HG03066 (cell line): ENCODE data around the gene RACGAP1.

Experiments used
- ATAC-seq: cut with Tn5 transposase; IDR thresholded peaks from one replicate; pipeline ENCODE4 v1.9.1; 2021; ENCODE audit warnings: low read depth; ENCODE audit not compliant: unreplicated experiment

RACGAP1 gene

DNA sequence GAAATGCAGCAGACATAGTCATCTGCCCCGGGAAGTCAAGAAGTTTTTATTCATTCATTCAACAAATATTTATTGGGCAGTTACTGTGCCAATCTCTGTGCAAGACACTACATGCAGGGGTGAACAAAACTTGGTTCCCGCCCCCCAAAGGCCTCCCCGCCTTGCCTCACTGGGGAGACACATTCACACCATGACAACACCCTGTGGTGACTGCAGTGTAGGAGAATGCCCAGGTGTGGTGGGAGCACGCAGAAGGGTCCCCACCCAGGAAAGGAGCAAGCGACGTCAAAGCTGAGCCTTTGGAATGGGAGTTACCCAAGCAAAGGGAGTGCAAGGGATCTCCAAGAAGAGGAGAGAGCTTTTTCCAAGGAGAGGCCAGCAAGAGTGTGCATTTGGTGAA, 54.2 kb downstream of the RACGAP1 start:
- no peak for ATAC-seq

DNA sequence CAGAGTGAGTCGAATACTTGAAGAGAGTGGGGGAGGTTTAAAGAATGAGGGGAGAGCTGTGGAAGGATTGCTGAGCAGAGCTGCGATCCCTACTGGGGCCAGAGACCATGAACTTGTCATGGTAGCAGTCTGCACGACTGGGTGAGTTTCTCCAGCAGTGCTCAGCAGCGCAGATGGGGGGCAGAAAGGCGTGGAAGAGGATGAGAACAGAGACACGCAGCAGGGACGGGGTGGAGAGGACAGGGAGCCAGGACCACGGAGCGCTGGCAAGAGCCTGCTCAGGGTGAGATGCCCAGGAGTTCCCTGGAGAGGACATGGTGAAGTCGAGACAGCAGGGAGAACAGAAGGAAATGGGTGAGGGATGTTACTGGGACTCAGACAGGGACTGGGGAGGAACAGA, 54.6 kb downstream of the RACGAP1 start:
- no peak for ATAC-seq

DNA sequence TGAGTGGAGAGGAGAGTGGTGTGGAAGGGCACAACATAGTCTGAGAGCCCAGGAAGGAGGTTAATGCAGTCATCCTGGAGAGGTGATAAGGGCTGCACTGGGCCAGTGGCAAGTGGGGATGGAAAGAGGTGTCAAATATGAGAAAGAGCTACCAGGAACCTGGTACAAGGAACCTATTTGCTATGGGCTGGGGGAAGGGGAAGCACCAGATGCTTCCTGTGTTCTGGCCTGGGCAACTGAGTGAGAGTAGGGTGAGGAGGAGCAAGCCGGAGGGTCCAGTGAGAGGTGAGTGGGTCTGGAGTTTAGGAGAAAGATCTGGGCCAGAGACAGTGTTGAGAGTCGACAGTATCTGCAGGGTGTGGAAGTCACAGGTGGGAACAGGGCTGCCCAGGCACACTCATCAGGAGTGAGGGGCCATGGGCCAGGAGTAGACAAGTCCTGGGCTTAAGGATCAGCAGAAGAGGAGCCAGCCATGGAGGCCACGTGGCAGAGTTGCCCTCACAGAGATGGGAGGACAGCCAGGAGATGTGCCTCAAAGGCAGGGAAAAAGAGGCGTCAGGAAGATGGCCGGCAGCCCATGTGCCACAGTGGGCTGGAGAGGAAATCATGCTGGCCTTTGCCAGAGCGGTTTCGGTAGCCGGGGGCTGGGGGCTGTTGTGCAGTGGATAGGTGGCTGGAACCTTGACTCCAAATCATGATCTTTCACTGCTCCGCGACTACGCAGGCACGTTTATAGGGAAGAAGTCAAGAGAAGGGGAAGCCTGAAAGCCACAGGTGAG, 55.5 kb downstream of the RACGAP1 start:
- ATAC-seq: no peak

DNA sequence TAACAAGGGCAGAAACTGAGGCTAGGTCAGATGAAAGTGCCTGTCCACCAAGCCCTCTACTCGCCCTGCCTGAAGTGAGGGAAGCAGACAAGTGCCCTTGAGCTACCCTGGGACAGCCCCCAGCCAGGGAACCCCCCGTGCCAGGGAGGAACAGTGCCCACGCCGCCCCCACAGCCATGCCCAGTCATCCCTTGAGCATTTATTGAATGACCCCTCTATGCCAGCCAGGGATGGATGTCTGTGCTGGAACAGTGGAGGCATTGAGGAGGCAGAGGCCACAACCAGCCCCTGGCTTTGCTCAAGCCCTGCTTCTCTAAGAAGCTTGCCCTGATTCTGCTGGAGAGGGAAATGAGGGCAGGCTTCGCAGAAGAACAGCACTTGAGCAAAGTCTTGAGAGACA, 56.3 kb downstream of the RACGAP1 start:
- ATAC-seq: no peak

DNA sequence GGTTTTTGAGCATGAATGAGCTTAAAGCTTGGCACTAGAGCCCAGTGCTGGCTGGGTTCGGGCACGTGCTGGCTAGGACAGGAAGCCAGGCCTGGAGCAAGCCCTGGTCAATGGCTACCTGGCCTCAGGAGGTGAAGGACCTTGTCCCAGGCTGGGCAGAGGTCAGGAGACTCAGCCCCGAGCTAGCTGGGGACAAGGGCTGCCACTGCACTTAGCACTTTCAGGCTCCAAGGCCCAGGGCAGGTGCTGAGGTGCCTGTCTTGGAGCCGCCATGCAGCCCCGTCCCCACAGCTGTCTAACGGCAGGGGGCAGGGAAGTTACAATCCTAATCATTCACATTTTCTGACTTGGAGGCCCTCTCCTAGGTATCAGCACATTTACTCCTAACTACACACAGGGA, 56.8 kb downstream of the RACGAP1 start:
- no peak for ATAC-seq

DNA sequence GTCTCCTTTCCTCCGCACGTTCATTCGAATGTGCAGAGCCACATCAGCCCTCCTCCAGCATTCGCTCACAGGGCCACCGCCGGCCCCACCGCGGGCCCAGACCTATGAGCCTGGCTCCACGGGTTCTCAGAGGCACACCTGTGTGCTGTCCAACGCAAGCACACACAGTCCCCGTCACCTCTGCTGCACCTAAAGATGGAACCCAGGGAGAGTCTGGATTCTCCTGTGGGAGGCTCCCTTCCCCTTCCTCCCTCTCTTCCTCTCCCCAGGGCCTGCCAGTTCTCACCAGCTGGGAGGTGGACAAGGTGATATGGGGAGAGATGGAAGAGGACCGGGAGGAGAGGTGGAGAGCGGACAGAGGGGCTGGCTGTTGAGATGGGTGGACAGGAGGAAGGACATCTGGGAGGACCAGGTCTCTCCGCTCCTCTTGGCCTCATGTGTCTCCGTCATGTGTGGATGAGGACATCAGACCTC, 57.5 kb downstream of the RACGAP1 start:
- ATAC-seq: peak; percentile 23

DNA sequence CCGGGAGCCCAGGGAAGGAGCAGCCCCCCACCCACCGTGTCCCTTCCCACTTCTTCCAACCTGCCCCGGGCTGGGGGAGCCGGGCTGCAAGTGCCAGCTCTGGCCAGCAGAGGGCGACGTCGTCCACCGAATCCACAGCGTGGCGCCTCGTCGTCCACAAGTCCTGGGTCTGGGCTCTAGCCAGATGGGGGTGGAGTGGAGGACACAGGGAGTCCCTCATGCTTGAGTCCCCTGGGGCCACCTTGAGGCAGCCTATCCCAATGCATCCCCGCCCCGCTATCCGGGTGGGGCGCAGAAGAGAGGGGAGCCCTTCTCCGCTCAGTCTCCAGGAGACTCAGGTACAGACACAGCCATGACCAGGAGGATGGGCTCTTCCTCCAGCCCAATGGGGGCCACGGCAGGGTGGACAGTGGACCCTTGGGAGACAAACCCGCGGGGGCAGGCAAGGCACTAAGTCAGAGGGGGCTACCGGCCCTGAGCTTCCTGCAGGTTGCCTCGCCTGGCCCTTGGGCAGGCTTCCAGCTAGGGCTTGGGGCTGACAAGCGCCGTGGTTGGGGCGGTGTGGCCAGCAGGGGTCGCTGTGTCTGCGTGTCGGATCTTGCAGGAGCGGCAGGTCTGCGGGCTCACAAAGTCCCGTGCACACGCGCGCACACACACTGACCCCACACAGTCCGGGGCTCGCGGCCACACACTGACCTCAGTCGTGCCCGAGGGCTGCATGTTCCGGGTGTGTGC, 58.1 kb downstream of the RACGAP1 start:
- ATAC-seq: peak; percentile 66

DNA sequence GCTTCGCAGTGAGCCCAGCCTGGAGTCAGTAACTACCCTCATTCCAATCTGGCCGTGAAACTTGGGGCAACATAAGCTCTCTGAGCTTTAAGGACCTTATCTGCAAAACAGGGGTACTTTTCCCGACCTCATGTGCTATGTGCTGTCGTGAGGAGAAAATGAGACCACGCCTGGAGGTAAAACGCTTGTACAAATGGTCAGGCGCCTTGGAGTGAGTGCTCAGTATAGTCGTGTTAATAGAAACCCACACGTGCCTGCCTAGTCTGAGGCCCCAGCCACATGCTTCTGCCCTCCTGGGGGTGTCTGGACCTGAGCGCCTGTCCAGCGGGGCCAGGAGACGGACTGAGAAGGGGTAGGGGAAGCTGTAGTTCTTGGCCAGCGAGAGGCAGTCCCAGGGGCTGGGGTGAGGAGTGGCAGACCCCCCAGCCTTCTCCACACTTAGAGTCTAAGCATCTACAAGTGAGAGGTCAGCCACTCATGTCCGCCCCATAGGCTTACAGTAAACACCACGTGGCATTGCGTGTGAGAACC, 58.7 kb downstream of the RACGAP1 start:
- ATAC-seq: no peak

DNA sequence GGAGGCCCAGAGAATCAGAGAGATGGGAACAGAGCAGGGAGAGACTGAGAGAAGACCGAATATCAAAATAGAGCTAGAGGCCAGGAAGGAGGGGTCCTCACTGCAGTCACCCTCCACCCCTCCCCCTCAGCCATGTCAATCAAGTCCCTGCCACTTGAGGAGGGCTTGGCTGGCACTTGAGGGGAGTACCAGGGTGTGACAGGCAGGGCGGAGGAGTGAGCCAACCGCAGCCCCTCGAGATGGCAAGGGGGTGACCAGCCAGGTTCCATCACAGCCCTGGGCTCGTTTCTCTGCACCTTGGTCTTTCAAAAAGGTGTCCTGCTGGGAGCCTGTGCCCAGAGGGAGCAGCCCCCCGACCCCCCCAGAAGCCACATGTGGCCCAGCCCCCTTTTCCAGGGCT, 59.5 kb downstream of the RACGAP1 start:
- no peak for ATAC-seq

DNA sequence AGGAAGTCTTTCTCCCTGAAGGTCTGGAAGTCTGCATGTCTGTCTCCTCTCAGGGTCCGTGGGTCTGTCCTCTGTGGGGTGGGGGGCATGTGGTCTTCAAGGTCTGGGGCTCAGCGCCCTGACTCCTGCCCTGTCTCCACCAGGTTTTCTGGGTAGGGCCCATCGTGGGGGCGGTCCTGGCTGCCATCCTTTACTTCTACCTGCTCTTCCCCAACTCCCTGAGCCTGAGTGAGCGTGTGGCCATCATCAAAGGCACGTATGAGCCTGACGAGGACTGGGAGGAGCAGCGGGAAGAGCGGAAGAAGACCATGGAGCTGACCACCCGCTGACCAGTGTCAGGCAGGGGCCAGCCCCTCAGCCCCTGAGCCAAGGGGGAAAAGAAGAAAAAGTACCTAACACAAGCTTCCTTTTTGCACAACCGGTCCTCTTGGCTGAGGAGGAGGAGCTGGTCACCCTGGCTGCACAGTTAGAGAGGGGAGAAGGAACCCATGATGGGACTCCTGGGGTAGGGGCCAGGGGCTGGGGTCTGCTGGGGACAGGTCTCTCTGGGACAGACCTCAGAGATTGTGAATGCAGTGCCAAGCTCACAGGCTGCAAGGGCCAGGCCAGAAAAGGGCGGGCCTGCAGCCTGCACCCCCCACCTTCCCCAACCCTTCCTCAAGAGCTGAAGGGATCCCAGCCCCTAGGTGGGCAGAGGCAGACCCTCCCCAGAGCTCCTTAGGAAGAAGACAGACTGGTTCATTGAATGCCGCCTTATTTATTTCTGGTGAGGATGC, 60.3 kb downstream of the RACGAP1 start:
- ATAC-seq: no peak

DNA sequence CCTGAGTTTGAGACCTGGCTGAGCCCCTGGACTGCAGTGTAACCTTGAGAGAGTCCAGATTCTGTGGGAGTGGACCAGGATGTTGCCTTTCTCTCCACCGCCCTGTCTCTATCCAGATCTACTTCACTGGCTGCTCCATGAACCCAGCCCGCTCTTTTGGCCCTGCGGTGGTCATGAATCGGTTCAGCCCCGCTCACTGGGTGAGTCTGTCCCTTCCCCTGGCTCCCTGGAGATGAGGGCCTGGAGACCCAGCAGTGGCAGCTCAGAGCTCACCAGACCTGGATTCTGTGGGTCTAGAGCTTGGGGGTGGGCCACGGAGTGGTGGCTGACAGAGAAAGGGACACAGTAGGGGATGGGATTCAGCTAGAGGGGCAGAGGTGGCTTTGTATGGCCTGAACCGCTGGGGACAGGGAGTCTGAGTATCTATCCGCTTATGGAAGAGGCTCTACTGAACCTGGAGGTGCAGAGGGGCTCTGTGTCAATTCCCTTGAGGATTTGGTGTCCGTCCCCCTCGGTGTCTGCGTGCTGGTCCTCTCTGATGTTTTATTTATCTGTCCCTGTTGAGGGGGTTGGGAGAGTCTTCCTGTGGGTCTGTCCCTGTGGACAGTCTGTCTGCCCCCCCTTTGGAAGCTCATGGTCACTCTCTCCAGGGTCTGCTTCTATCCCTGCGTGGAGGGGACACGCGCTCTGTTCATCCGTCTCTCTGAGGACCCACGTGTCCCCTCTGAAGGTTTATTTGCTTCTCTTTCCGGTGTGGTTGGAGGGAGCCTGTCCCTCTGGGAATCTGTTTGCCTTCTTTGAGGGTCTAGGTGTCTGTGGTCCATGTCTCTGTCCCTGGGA, 61.1 kb downstream of the RACGAP1 start:
- ATAC-seq: no peak

DNA sequence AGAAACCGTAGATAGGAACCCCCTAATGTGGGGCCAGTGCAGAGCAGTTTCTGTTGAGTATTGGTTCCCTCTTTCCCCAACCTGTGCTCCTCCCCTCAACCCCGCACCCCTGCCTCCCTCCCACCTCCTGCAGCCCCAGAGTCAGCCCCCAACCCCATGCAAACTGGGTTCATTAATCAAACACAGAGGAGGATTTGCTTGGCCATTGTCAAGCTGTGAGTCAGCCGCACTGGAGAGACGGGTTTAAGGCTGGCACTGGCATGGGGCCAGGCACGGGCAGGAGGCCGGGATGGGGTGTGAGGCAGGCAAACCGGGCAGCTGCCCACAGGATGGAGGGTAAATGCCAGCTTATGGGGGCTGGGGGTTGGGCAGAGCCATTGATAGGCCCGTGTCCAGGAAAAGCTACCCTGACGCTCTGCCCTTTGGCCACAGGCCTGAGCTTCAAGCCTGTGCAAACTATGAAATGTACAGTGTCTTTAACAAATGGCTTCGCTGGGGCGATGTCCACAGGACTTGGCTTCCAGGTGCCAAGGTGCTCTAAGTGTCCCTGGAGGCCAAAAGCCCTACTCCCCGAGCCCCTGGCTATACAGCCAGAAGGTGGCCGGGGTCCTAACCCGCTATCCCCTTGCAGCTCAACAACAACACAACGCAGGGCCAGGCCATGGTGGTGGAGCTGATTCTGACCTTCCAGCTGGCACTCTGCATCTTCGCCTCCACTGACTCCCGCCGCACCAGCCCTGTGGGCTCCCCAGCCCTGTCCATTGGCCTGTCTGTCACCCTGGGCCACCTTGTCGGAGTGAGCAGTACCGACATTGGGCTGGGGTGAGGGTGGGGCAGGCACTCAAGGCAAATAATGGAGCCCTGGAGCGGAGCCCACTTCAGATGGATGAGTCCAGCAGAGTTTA, 62.2 kb downstream of the RACGAP1 start:
- no peak for ATAC-seq

DNA sequence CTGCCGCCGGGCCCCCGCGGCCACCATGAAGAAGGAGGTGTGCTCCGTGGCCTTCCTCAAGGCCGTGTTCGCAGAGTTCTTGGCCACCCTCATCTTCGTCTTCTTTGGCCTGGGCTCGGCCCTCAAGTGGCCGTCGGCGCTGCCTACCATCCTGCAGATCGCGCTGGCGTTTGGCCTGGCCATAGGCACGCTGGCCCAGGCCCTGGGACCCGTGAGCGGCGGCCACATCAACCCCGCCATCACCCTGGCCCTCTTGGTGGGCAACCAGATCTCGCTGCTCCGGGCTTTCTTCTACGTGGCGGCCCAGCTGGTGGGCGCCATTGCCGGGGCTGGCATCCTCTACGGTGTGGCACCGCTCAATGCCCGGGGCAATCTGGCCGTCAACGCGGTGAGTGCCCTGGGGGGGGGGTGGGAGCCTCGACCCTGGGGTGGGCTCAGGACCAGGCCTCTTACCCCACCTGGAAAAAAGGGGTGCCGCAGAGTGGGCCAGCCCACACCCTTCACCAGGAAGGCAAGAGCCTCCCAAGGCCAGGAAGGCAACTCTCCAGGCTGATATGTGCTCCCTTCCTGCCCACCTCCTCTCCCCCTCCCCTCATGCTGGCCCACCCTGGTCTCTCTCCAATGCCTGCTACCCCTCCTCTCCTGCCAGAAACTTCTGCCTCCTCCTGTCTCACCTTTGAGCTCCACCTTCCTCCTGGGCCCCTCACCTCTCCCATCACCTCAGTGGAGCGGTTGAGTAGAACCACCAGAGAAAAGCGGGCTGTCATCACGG, 63.1 kb downstream of the RACGAP1 start:
- no peak for ATAC-seq

DNA sequence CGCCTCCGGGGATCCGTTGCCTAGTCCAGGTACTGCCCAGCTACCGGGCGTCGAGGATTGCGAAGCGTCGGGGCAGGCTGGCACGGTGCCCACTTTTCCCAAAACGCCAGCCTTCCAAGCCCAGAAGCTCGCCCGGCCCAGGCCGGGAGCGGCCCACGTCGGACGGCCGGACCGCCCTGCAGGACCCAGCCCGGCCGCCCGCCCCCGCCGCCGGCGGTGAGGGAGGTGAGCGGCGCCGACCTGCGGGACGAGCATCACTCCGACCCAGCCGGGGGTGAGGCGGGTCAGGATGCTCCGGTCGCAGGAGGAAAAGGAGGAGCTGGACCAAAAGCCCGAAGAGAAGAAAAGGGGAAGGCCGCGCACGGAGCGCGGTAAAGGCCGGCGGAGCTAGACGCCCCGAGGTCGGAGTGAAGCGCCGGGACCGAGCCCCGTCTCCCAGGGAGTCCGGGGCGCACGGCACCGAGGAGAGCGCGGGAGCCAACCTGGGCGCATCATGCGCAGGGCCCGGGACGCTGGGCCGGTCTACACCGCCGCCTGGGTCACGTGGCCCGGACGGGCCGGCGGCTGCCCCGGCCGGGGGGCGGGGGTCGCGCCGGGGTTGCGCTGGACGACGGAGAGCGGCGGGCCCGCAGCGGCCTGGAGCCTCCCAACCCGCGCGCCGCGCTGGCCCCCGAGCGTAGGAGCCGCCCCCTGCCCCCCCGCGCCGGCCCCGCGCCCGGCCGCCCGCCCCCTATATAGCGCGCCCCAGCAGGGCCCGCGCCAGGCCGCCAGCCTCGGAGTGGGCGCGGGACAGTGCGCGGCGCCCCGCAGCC, 64.0 kb downstream of the RACGAP1 start, which contains the start of gene AQP5:
AQP5 (plus strand) TSS at position 762 of the 812 bp plus-strand sequence. CDS start 146 bp downstream, outside the sequence.
- ATAC-seq: no peak

DNA sequence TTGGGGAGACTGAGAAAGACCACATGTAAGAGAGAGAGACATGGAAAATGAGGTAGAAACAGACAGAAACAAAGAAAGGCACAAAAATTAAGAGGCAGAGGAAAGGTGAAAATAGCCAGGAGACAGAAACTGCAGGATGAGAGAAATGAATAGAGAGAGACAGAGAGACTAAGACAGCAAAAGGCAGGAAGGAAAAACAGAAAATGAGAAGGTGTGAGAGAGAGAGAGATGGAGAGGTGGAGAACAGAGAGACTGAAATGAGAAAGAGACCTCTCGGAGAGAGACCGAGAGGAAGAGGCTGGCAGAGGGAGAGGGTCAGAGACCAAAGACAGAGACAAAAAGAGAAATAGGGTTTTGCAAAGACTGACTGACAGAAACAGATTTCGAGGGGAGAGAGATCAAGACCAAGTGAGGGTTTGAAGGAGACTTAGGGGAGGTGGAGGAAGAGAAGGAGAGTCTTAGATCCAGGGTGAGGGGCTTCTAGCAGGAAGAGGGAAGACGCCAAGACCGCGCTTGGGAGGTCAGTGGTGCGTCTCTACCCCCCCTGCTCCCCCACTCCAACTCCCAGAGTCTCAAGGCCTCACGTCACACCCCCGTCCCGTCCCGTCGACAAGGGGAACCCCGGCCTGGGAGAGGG, 64.7 kb downstream of the RACGAP1 start:
- ATAC-seq: no peak

DNA sequence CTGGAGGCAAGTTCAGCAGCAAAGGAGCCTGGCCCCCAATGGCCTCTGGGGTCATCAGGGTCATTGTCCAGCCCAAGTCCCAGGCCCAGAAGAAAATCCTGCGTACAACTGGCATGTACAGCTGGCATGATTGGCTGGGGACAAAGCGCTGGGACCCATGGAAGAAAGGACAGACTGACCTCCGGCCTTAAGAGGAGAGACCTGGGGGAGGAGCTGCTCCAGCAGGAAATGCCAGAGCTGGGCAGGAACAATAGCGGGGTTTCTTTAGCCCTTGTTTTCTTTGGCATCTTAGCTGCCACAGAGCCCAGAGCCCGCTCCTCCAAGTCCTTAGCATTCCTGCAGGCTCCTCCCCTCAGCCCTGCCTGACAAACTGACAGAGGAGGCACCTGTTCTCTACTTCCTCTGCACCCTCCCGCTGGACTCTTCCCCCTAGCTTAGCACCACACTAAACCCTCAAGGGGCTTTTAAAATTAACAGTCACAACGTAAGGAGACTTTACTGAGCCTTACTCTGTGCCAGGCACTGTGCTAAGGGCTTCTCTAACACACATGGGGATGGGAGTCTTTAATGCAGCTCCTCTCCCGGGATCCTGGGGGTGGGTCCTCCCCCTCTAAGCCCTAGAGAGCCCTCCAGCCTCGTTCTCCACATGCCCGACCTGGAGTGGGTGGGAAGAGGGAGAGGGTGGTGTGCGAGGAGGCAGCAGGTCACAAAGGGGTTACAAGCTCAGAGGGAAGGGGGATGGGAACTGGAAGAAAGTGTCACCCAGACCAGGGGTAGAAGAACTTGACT, 65.4 kb downstream of the RACGAP1 start:
- ATAC-seq: no peak
